Measurements from ENCODE around the gene STT3B. TPM values are rescaled to one million over a fixed set of nuclear protein-coding genes. Genes with fewer than 3 reads are reported as not detected.

The STT3B gene
- total and polyA plus RNA-seq, 2 of the 4 experiments (the other 2 are of a cell fraction), result 45.5 to 86.4 TPM

GRCh38 chr3:31536497-31536896 is 3.8 kb downstream of the STT3B start:
- no peak overlapping the region for H2BK15ac ChIP-seq (ENCODE audit: low read depth, low read length)
- DNase-seq, result no peak
- no peak overlapping the region for H2AK9ac ChIP-seq (replicated peaks; ENCODE audit: low read depth, low read length, poor library complexity)
- H2BK120ac ChIP-seq (ENCODE audit: low read depth, low read length), result no peak overlapping the region
- H2AK5ac ChIP-seq (ENCODE audit: low read depth, low read length), result no peak overlapping the region
- intact Hi-C loops (cut with micrococcal nuclease) (loop anchor here (10.0 kb wide), 1 partner anchor 432 kb away; no protein-coding TSS in a partner anchor), dilution Hi-C loops (cut with HindIII; ENCODE audit: low sequenced_read_pairs, unreplicated experiment) (no loop called here), in situ Hi-C loops (cut with MboI; ENCODE audit: low sequenced_read_pairs) (no loop called here)
- ChIA-PET CTCF (no interaction called here), POLR2A (ENCODE audit: unreplicated experiment) (no interaction called here)
- ATAC-seq (ENCODE audit: low read depth), result no peak
- H3K27ac ChIP-seq (ENCODE audit: insufficient read depth, low read length), result no peak overlapping the region
- no peaks in the 10 kb centered on the region for H3K36me3 ChIP-seq (ENCODE audit: control insufficient read depth, insufficient read depth, low read length)
- no peaks in the 10 kb centered on the region for H3K9me3 ChIP-seq (ENCODE audit: control insufficient read depth, insufficient read depth, low read length)
- no peak overlapping the region for H4K8ac ChIP-seq (ENCODE audit: low read depth in 2 of 2, low read length in 2 of 2)
- no peak overlapping the region for H3K23ac ChIP-seq (ENCODE audit: low read depth, low read length)
- BruUV-seq (replicated peaks), result no TSS peak
- no CpG with 5 or more reads among the region's 2 CpGs for WGBS, 2 experiments (ENCODE audit: extremely low coverage in 2 of 2, insufficient read length in 1 of 2)
- no peak overlapping the region for H3K18ac ChIP-seq (ENCODE audit: low read depth, low read length)
- no peak for TF ChIP-seq MAZ (IDR thresholded peaks at IDR 0.05; ENCODE audit: borderline replicate concordance, low read depth, low read length)
- TF ChIP-seq CEBPB (IDR thresholded peaks at IDR 0.05; ENCODE audit: low read depth, low read length), result no peak
- no peak for TF ChIP-seq RAD21 (IDR thresholded peaks at IDR 0.05; ENCODE audit: low read length)
- no peak for TF ChIP-seq BHLHE40 (IDR thresholded peaks at IDR 0.05; ENCODE audit: low read depth, low read length)
- TF ChIP-seq MAFK (IDR thresholded peaks at IDR 0.05; ENCODE audit: low read depth, low read length), result no peak
- TF ChIP-seq CHD1 (IDR thresholded peaks at IDR 0.05; ENCODE audit: low read depth, low read length), result no peak
- no peak for TF ChIP-seq NFE2L2 (IDR thresholded peaks at IDR 0.05; ENCODE audit: low read depth, low read length)
- TF ChIP-seq, protein P1, sequence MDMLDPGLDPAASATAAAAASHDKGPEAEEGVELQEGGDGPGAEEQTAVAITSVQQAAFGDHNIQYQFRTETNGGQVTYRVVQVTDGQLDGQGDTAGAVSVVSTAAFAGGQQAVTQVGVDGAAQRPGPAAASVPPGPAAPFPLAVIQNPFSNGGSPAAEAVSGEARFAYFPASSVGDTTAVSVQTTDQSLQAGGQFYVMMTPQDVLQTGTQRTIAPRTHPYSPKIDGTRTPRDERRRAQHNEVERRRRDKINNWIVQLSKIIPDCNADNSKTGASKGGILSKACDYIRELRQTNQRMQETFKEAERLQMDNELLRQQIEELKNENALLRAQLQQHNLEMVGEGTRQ (IDR thresholded peaks at IDR 0.05; ENCODE audit: low read depth, low read length), result no peak
- no peak for TF ChIP-seq POLR2A (IDR thresholded peaks at IDR 0.05; ENCODE audit: low read depth, low read length)
- TF ChIP-seq RFX5 (IDR thresholded peaks at IDR 0.05; ENCODE audit: low read depth, low read length), result no peak
- TF ChIP-seq, protein P2, sequence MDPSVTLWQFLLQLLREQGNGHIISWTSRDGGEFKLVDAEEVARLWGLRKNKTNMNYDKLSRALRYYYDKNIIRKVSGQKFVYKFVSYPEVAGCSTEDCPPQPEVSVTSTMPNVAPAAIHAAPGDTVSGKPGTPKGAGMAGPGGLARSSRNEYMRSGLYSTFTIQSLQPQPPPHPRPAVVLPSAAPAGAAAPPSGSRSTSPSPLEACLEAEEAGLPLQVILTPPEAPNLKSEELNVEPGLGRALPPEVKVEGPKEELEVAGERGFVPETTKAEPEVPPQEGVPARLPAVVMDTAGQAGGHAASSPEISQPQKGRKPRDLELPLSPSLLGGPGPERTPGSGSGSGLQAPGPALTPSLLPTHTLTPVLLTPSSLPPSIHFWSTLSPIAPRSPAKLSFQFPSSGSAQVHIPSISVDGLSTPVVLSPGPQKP (IDR thresholded peaks at IDR 0.05; ENCODE audit: borderline replicate concordance, low read depth, low read length), result no peak
- TF ChIP-seq FOS (IDR thresholded peaks at IDR 0.05; ENCODE audit: low read depth, low read length), result no peak
- no peak for TF ChIP-seq RCOR1 (IDR thresholded peaks at IDR 0.05; ENCODE audit: insufficient replicate concordance, low read length)
- TF ChIP-seq SMC3 (IDR thresholded peaks at IDR 0.05; ENCODE audit: low read depth, low read length), result no peak
- no peak for TF ChIP-seq MXI1 (IDR thresholded peaks at IDR 0.05; ENCODE audit: borderline replicate concordance, low read depth, low read length)
- TF ChIP-seq CTCF (conservative IDR thresholded peaks at IDR 0.05; ENCODE audit: low read depth, low read length), result no peak
- H2BK20ac ChIP-seq (ENCODE audit: low read depth, low read length), result no peak overlapping the region
- H3K79me1 ChIP-seq (ENCODE audit: low read depth in 1 of 2, low read length in 2 of 2), result peaks cover 10 to 29% of the 10 kb centered on the region in 2 experiments; a peak in 2 of 4 replicates
- no peaks in the 10 kb centered on the region for H3K9me1 ChIP-seq (ENCODE audit: insufficient read depth, low read length)
- H3K4me1 ChIP-seq (ENCODE audit: control insufficient read depth, insufficient read depth, low read length), result no peaks in the 10 kb centered on the region
- H2BK5ac ChIP-seq (ENCODE audit: low read depth, low read length, poor library complexity, severe bottlenecking), result no peak overlapping the region
- H3K4ac ChIP-seq (ENCODE audit: low read depth, low read length), result no peak overlapping the region
- H2AFZ ChIP-seq (replicated peaks; ENCODE audit: low read length, poor library complexity), result no peak overlapping the region
- H4K5ac ChIP-seq (ENCODE audit: low read depth, low read length), result no peak overlapping the region
- no peak overlapping the region for H4K91ac ChIP-seq (ENCODE audit: insufficient read depth, low read depth, low read length)
- H3K27me3 ChIP-seq (ENCODE audit: control insufficient read depth, insufficient read depth, low read length), result no peaks in the 10 kb centered on the region
- no peak overlapping the region for H3K14ac ChIP-seq (replicated peaks; ENCODE audit: low read depth, low read length)
- no peak overlapping the region for H3K9ac ChIP-seq (ENCODE audit: low read depth, low read length)
- H3K4me2 ChIP-seq (ENCODE audit: low read depth, low read length), result no peak overlapping the region
- no peak overlapping the region for H3K4me3 ChIP-seq (ENCODE audit: insufficient read depth, low read depth, low read length)
- H4K20me1 ChIP-seq (ENCODE audit: insufficient read depth, low read length), result peaks cover 34% of the 10 kb centered on the region
- H3K56ac ChIP-seq (ENCODE audit: extremely low read depth, insufficient read depth, low read length), result no peak overlapping the region
